ENCODE measurements around the gene TMSB10.
"Not testable (repeated sequence)": the region's sequence is repeated elsewhere in the genome, so short reads cannot be mapped to it uniquely, and the experiment has no call there.

The TMSB10 gene

DNA sequence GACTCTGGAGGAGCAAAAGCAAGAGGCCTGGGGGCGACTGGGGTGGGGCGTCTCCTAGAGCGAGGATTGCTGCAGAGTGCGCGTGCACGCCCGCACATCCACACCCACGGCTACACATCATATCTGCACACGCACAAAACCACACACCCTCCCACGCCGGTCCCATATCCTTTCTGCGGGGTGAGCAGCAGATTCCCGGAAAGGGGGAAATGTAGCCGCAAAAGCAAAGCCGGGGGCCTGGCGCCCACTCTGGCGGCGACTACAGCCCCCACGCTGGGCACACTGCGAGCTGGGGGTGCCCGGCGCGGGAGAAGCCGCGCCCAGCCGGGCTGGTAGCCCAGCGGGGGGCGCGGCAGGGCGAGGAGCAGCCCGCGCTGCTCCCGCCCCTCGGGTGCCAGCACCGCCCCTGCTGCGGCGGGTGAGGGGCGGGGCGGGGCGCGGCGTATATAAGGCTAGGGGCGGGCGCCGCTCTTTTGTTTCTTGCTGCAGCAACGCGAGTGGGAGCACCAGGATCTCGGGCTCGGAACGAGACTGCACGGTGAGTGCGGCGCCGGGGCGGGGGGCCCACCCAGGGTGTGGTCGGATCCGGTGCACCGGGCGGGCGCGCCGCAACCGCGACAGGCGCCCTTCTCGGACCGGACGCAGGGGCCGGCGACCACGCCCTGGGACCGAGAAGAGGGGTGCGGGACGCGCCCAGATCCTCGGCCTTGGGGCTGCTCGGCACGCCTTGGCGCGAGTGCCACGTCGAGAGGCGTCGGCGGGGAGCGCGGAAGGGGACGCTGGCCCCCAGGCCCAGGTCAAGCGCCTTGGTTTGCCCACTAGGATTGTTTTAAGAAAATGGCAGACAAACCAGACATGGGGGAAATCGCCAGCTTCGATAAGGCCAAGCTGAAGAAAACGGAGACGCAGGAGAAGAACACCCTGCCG is at the start of gene TMSB10:
Gene TMSB10, plus strand, starts transcription at position 476 of the 927 bp plus-strand sequence.
- Histone ChIP-seq H3K27me3 (ENCODE audit: insufficient read depth, low read length) (peaks cover 30% of the 10 kb centered on the region), H3K9ac (ENCODE audit: low read depth, low read length) (peak within 1 kb of the TSS; percentile 86), H3K27ac (ENCODE audit: low read length) (no peak within 1 kb of the TSS), H3K9me3 (ENCODE audit: insufficient read depth, low read depth, low read length) (no peaks in the 10 kb centered on the region), H3K4me1 (ENCODE audit: insufficient read depth, low read length) (peaks cover 2% of the 10 kb centered on the region; the same call in 1 of the 2 replicates), H3K36me3 (ENCODE audit: insufficient read depth, low read depth, low read length) (no peaks in the 10 kb centered on the region), H3K4me3 (ENCODE audit: low read length) (peak within 1 kb of the TSS; percentile 85)

DNA sequence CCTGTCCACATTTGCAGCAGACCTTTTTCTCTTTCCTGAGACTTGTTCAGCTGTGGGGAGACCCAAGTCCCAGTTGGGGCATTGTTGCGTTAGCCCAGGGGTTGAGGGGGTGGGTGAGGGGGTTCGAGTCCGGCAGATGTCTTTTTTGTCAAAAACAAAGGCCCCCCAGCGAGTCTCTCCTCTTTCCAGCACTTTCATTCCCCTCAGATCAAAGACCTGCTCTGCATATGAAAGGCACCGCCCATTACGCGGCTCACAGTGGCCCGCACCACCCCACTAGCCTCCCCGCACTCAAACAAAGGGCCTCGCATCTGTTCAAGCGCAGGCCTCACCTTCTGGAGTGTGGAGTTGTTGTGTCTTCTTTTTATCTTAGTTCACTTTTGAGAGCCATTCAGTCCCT is 49.7 kb upstream of the TMSB10 start:
- Histone ChIP-seq H3K4me3 (ENCODE audit: low read length) (peak overlapping the region; percentile 38; the same call in 1 of the 2 replicates), H3K36me3 (ENCODE audit: insufficient read depth, low read depth, low read length) (no peaks in the 10 kb centered on the region), H3K4me1 (ENCODE audit: insufficient read depth, low read length) (peaks cover 15% of the 10 kb centered on the region; the same call in 1 of the 2 replicates), H3K27ac (ENCODE audit: low read length) (no peak overlapping the region), H3K27me3 (ENCODE audit: insufficient read depth, low read length) (peaks cover 43% of the 10 kb centered on the region), H3K9ac (ENCODE audit: low read depth, low read length) (no peak overlapping the region), H3K9me3 (ENCODE audit: insufficient read depth, low read depth, low read length) (no peaks in the 10 kb centered on the region)

DNA sequence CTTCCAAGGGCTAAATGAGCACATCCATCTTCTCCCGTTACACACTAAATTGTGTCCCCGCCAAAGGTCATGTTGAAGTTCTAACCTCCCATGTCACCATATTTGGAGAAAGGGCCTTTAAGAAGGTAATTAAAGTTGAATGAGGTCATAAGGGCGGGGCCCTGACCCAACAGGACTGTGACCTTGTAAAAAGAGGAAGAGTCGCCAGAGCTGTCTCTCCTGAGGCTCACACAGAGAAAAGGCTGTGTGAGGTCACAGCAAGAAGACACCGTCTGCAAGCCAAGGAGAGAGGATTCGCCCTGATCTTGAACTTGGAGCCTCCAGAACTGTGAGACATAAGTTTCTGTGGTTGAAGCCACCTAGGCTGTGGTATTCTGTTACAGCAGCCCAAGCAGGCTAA is 48.7 kb upstream of the TMSB10 start:
- Histone ChIP-seq H3K27ac (ENCODE audit: low read length) (no peak overlapping the region), H3K27me3 (ENCODE audit: insufficient read depth, low read length) (peaks cover 43% of the 10 kb centered on the region)

DNA sequence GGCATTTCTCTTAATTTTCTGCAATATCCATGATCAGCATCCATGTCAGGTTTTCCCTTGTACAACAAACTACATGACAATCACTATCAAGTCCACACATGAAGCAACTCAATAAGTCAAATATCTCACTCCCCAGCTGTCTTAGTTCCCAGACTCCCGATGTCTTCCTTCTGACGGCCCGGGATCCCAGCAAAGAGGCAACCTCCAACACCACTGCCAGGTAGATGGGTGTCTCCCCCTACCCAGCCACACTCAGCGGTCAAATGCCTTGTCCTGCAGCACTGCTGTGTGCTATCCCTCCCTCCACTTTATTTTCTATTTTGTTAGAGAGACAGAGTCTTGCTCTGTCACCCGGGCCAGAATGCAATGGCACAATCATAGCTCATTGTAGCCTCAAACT is 47.9 kb upstream of the TMSB10 start:
- H3K27ac ChIP-seq (ENCODE audit: low read length) = no peak overlapping the region
- peaks cover 48% of the 10 kb centered on the region for H3K27me3 ChIP-seq (ENCODE audit: insufficient read depth, low read length)
- H3K9me3 ChIP-seq (ENCODE audit: insufficient read depth, low read depth, low read length) = no peaks in the 10 kb centered on the region
- H3K4me3 ChIP-seq (ENCODE audit: low read length) = no peak overlapping the region
- H3K4me1 ChIP-seq (ENCODE audit: insufficient read depth, low read length) = peaks cover 15% of the 10 kb centered on the region; the same call in 1 of the 2 replicates
- no peaks in the 10 kb centered on the region for H3K36me3 ChIP-seq (ENCODE audit: insufficient read depth, low read depth, low read length)
- no peak overlapping the region for H3K9ac ChIP-seq (ENCODE audit: low read depth, low read length)

More for the DNA sequence above, 48.7 kb upstream of the TMSB10 start:
- H3K4me1 ChIP-seq (ENCODE audit: insufficient read depth, low read length) = peaks cover 15% of the 10 kb centered on the region; the same call in 1 of the 2 replicates
- no peak overlapping the region for H3K9ac ChIP-seq (ENCODE audit: low read depth, low read length)
- no peaks in the 10 kb centered on the region for H3K9me3 ChIP-seq (ENCODE audit: insufficient read depth, low read depth, low read length)
- no peaks in the 10 kb centered on the region for H3K36me3 ChIP-seq (ENCODE audit: insufficient read depth, low read depth, low read length)
- no peak overlapping the region for H3K4me3 ChIP-seq (ENCODE audit: low read length)

DNA sequence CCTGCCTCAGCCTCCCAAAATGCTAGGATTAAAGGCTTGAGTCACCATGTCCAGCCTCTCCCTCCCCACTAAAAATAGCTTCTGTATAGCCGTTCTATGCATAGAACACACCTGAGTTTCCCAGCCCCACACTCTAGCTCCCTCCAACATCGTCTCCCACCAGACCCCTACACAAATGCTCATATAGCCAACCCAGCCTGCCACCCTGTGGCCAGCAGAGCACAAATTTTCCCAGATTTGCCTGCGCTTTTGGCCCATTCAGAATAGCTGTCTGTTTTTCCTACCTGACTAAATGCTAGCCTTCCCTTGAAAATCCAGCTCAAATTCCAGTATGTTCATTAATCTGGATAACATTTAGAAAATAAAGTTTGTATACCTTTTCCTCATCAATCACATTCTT is 47.3 kb upstream of the TMSB10 start:
- H3K27me3 ChIP-seq (ENCODE audit: insufficient read depth, low read length) = peaks cover 48% of the 10 kb centered on the region
- peaks cover 15% of the 10 kb centered on the region; the same call in 1 of the 2 replicates for H3K4me1 ChIP-seq (ENCODE audit: insufficient read depth, low read length)
- H3K4me3 ChIP-seq (ENCODE audit: low read length) = no peak overlapping the region
- no peaks in the 10 kb centered on the region for H3K36me3 ChIP-seq (ENCODE audit: insufficient read depth, low read depth, low read length)
- H3K27ac ChIP-seq (ENCODE audit: low read length) = no peak overlapping the region
- no peaks in the 10 kb centered on the region for H3K9me3 ChIP-seq (ENCODE audit: insufficient read depth, low read depth, low read length)
- H3K9ac ChIP-seq (ENCODE audit: low read depth, low read length) = no peak overlapping the region

DNA sequence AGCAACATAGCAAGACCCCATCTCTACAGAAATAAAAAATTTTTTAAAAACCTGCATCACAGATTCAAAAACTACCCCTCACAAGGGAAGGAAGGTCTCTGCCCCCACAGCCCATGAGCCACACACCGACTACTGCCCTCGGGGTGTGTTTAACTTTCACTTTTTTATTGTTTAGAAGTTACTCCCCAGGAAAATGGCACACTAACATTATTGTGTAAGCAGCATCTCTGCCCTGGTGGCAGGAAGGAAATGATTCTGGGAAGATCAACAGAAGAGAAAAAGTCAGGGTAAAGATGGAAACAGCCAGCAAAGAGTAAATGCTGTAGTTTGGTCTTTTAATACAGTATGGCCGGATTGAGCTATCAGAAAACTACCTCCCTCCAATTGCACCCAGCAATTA is 46.5 kb upstream of the TMSB10 start:
- H3K9me3 ChIP-seq (ENCODE audit: insufficient read depth, low read depth, low read length) = no peaks in the 10 kb centered on the region
- H3K4me1 ChIP-seq (ENCODE audit: insufficient read depth, low read length) = peaks cover 15% of the 10 kb centered on the region; the same call in 1 of the 2 replicates
- no peak overlapping the region for H3K9ac ChIP-seq (ENCODE audit: low read depth, low read length)
- no peak overlapping the region for H3K27ac ChIP-seq (ENCODE audit: low read length)
- no peak overlapping the region for H3K4me3 ChIP-seq (ENCODE audit: low read length)
- H3K27me3 ChIP-seq (ENCODE audit: insufficient read depth, low read length) = peaks cover 48% of the 10 kb centered on the region
- H3K36me3 ChIP-seq (ENCODE audit: insufficient read depth, low read depth, low read length) = no peaks in the 10 kb centered on the region

DNA sequence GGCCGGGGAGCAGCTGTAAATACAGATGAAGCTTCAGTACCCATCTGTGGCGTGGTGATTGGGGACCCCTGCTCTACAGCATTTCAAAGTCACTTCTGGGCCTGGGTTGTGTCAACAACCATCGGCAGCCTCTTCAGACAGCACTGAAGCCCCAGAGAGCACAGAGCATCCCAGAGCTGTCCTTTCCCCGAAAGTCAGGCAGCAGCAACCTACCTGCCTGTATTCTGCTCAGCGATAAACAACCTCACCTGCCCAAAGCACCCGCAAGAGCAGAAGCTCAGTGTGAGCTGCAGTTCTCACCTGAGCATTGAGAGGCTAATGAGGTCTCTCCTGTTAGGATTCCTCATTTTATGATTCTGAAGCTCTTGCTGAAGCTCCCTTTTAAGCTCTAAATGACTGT is 43.9 kb upstream of the TMSB10 start:
- Histone ChIP-seq H3K4me3 (ENCODE audit: low read length) (no peak overlapping the region), H3K27ac (ENCODE audit: low read length) (no peak overlapping the region), H3K27me3 (ENCODE audit: insufficient read depth, low read length) (peaks cover 22% of the 10 kb centered on the region), H3K9ac (ENCODE audit: low read depth, low read length) (no peak overlapping the region), H3K4me1 (ENCODE audit: insufficient read depth, low read length) (peaks cover 1% of the 10 kb centered on the region; the same call in 1 of the 2 replicates), H3K9me3 (ENCODE audit: insufficient read depth, low read depth, low read length) (no peaks in the 10 kb centered on the region), H3K36me3 (ENCODE audit: insufficient read depth, low read depth, low read length) (no peaks in the 10 kb centered on the region)

DNA sequence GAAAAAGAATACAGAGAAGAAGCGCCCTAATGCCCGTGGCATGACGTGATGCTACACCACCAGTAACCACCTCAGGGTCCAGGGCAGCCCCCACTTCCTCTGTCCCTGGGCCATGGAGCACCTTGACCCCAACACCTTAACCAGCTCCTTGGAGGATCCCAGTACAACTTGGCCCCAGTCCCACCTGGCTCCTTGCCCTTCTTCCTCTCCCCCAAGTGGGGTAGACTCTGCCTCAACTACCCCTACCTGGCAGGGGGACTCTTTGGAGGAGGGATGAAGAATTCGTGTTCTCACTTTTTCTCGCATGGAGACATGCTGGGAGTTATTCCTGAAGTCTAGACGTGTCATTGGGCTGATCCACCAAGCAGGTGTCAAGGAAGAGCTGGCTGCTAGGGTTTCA is 43.5 kb upstream of the TMSB10 start:
- H3K36me3 ChIP-seq (ENCODE audit: insufficient read depth, low read depth, low read length) = no peaks in the 10 kb centered on the region
- peaks cover 17% of the 10 kb centered on the region for H3K27me3 ChIP-seq (ENCODE audit: insufficient read depth, low read length)
- no peak overlapping the region for H3K9ac ChIP-seq (ENCODE audit: low read depth, low read length)
- H3K9me3 ChIP-seq (ENCODE audit: insufficient read depth, low read depth, low read length) = no peaks in the 10 kb centered on the region
- no peak overlapping the region for H3K27ac ChIP-seq (ENCODE audit: low read length)
- H3K4me1 ChIP-seq (ENCODE audit: insufficient read depth, low read length) = no peaks in the 10 kb centered on the region
- H3K4me3 ChIP-seq (ENCODE audit: low read length) = no peak overlapping the region

DNA sequence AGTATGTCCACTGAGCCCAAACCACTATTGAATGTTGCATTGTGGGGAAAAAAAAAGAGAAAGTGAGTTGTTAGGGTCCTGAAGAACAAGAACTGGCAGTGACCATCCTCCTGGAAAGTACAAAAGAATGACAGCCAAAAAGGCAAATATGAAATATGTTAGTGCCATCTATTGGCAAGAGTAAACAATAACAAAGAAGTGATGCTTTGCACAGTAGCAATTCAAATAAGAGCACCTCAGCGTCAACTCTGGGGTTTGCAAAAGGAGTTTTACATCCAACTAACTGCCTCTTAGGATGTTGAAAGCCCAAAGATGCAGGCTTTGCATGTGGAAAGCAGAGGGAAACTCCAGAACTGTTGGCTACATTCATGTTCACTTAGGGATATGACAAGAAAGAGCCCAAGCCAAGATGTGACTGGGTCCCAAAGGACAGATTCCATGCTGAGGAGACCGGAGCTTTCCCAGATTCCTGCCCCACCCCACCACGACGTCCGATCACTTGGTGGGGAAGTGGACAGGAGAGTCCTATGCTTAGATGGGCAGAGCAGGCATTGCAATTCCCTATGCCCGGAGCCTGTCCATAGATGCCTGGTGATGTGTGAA is 40.2 kb upstream of the TMSB10 start:
- H3K4me3 ChIP-seq (ENCODE audit: low read length) = no peak overlapping the region
- no peaks in the 10 kb centered on the region for H3K4me1 ChIP-seq (ENCODE audit: insufficient read depth, low read length)
- no peak overlapping the region for H3K27ac ChIP-seq (ENCODE audit: low read length)
- peaks cover 5% of the 10 kb centered on the region; the same call in 1 of the 2 replicates for H3K27me3 ChIP-seq (ENCODE audit: insufficient read depth, low read length)
- no peaks in the 10 kb centered on the region for H3K36me3 ChIP-seq (ENCODE audit: insufficient read depth, low read depth, low read length)
- H3K9ac ChIP-seq (ENCODE audit: low read depth, low read length) = no peak overlapping the region
- no peaks in the 10 kb centered on the region for H3K9me3 ChIP-seq (ENCODE audit: insufficient read depth, low read depth, low read length)

DNA sequence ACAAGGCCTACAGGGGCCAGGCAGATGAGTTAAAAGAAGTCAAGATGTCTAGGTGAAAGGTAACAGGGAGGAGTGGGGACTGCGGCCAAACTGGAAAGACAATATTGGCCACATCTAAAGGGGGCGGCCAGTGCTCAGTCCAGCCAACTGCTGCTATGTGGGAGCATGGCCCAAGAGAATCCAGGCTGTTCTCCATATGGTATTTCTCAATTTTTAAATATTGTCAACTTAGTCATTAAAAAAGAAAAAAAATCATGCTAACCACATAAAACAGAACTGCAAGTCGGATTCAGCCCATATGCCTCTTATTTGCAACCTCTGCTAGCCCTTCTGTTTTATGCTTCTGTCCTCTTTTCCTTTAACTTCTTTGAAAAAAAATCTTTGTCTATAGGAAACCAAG is 39.3 kb upstream of the TMSB10 start:
- no peak overlapping the region for H3K27ac ChIP-seq (ENCODE audit: low read length)
- H3K9me3 ChIP-seq (ENCODE audit: insufficient read depth, low read depth, low read length) = no peaks in the 10 kb centered on the region
- H3K36me3 ChIP-seq (ENCODE audit: insufficient read depth, low read depth, low read length) = no peaks in the 10 kb centered on the region
- H3K4me1 ChIP-seq (ENCODE audit: insufficient read depth, low read length) = no peaks in the 10 kb centered on the region
- no peak overlapping the region for H3K9ac ChIP-seq (ENCODE audit: low read depth, low read length)
- H3K4me3 ChIP-seq (ENCODE audit: low read length) = no peak overlapping the region
- H3K27me3 ChIP-seq (ENCODE audit: insufficient read depth, low read length) = peaks cover 5% of the 10 kb centered on the region; the same call in 1 of the 2 replicates

DNA sequence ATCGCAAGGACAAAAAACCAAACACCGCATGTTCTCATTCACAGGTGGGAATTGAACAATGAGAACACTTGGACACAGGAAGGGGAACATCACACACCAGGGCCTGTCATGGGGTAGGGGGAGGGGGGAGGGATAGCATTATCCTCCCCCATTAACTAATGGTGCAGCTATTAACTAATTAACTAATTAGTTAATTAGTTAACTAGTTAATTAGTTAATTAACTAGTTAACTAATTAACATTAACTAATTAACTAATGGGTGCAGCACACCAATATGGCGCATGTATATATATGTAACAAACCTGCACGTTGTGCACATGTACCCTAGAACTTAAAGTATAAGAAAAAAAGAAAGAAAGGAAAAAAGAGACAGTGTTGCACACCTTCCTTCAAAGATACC is 37.1 kb upstream of the TMSB10 start:
- not testable (repeated sequence) for H3K4me3 ChIP-seq (ENCODE audit: low read length); H3K4me1 ChIP-seq (ENCODE audit: insufficient read depth, low read length); H3K27ac ChIP-seq (ENCODE audit: low read length); H3K36me3 ChIP-seq (ENCODE audit: insufficient read depth, low read depth, low read length); H3K27me3 ChIP-seq (ENCODE audit: insufficient read depth, low read length); H3K9me3 ChIP-seq (ENCODE audit: insufficient read depth, low read depth, low read length); H3K9ac ChIP-seq (ENCODE audit: low read depth, low read length)

DNA sequence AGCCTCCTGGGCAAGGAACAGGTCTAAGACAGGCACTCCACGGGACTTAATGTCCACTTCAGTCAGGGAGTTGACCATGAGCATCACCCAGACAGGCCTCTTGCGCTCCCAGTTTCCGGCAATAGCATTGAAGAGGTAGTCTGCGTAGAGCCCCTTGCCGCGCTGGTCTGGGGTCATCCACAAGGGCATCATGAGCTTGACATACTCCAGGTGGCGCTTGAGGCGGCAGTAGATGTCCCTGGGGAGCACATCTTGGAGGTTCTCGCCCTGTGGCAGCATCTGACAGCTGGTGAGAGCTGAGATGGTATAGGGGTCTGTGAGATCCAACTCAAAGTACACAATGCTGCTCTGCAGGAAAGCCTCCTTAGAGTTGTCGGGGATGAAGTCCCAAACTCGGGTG is 35.1 kb upstream of the TMSB10 start:
- no peak overlapping the region for H3K9ac ChIP-seq (ENCODE audit: low read depth, low read length)
- H3K4me1 ChIP-seq (ENCODE audit: insufficient read depth, low read length) = no peaks in the 10 kb centered on the region
- no peak overlapping the region for H3K4me3 ChIP-seq (ENCODE audit: low read length)
- H3K27ac ChIP-seq (ENCODE audit: low read length) = no peak overlapping the region
- no peaks in the 10 kb centered on the region for H3K27me3 ChIP-seq (ENCODE audit: insufficient read depth, low read length)
- H3K9me3 ChIP-seq (ENCODE audit: insufficient read depth, low read depth, low read length) = no peaks in the 10 kb centered on the region
- no peaks in the 10 kb centered on the region for H3K36me3 ChIP-seq (ENCODE audit: insufficient read depth, low read depth, low read length)
